AG04449 (cell line): ENCODE data around the gene SSX2IP.

Source experiments
- CTCF ChIA-PET: fragments of 350-600 bp; formaldehyde crosslinking; extraction: SDS; loops from one replicate; lab custom pipeline; 2021; ENCODE audit warnings: antibody characterized with exemption; lab: Yijun Ruan, JAX
- POLR2A ChIA-PET: fragments of 400-600, 350-600 bp; formaldehyde crosslinking; extraction: SDS; loops from one replicate; lab custom pipeline; 2020; ENCODE audit warnings: antibody characterized with exemption, inconsistent platforms; lab: Yijun Ruan, JAX
- DNase-seq: peaks from one replicate; pipeline ENCODE4 v3.0.0-alpha.2; 2010; ENCODE audit warnings: low read depth, low spot score
- H3K4me3 ChIP-seq: 2 replicates; pipeline ENCODE4 v1.5.1; 2011; ENCODE audit warnings: low read depth, mild to moderate bottlenecking, control low read depth, low read length
- TF ChIP-seq, protein P1 (sequence below): IDR thresholded peaks from one replicate; pipeline ENCODE4 v1.5.1; 2011; ENCODE audit warnings: mild to moderate bottlenecking, moderate library complexity, low read length, control low read depth, inconsistent platforms; ENCODE audit not compliant: insufficient read depth; ENCODE audit errors: missing control alignments

Gene SSX2IP

DNA sequence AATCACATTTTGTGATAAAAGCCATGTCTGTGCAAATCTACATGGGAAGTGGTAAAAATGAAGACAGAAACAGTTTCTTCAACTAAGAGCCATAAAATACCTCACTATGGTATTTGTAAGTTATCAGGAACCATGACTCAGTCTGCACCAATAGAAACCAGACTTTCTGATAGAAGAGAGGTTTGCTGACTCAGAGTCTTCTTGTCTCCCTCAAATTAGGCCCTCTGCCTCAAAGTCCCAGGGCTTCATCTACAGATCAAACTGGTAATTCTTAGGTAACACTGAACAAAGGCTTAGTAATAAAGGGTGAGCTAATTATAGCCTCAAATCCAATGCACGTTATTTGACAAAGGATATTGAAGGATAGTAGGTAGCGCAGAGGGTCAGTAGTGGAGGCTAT lies 30.9 kb upstream of the SSX2IP start:
- TF ChIP-seq, protein P1, sequence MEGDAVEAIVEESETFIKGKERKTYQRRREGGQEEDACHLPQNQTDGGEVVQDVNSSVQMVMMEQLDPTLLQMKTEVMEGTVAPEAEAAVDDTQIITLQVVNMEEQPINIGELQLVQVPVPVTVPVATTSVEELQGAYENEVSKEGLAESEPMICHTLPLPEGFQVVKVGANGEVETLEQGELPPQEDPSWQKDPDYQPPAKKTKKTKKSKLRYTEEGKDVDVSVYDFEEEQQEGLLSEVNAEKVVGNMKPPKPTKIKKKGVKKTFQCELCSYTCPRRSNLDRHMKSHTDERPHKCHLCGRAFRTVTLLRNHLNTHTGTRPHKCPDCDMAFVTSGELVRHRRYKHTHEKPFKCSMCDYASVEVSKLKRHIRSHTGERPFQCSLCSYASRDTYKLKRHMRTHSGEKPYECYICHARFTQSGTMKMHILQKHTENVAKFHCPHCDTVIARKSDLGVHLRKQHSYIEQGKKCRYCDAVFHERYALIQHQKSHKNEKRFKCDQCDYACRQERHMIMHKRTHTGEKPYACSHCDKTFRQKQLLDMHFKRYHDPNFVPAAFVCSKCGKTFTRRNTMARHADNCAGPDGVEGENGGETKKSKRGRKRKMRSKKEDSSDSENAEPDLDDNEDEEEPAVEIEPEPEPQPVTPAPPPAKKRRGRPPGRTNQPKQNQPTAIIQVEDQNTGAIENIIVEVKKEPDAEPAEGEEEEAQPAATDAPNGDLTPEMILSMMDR: no peak
- ChIA-PET CTCF (no interaction called here), POLR2A (no interaction called here)
- DNase-seq: no peak
- H3K4me3 ChIP-seq: no peak overlapping the region

DNA sequence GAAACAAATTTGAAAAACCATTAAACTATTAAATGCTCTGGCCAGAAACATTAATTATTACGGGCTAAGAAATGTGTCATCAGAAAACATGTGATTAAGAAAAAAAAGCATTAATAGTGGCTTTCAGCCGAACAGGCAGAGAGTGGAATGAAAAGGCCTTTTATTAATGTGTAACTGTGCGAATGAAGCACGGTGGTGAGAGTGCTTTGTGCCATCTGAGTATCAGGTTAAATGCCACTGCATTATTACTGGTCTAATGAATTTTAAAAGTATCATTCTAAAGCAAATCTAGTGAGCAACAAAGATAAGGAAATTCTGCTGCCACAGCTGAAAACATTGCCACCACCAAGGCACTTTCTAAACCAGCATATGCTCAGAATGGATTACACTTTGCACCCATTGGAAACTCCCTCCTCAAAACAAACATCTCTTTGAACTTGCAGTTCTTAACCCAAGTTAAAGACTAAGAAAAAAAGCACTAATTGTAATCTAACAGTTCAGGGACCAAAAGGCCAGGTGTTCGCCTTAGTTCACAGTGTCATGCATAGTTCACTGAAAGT lies 30.0 kb upstream of the SSX2IP start:
- no peak overlapping the region for H3K4me3 ChIP-seq
- POLR2A ChIA-PET: interaction anchor here (0.6 kb wide), 1 partner anchor 66 kb away, joined by 4 read pairs; no protein-coding TSS in a partner anchor
- TF ChIP-seq, protein P1: no peak
- DNase-seq: no peak
- CTCF ChIA-PET: interaction anchor here (0.6 to 0.9 kb wide), 2 partner anchors 12 to 215 kb away, joined by 3 read pairs; no protein-coding TSS in a partner anchor

DNA sequence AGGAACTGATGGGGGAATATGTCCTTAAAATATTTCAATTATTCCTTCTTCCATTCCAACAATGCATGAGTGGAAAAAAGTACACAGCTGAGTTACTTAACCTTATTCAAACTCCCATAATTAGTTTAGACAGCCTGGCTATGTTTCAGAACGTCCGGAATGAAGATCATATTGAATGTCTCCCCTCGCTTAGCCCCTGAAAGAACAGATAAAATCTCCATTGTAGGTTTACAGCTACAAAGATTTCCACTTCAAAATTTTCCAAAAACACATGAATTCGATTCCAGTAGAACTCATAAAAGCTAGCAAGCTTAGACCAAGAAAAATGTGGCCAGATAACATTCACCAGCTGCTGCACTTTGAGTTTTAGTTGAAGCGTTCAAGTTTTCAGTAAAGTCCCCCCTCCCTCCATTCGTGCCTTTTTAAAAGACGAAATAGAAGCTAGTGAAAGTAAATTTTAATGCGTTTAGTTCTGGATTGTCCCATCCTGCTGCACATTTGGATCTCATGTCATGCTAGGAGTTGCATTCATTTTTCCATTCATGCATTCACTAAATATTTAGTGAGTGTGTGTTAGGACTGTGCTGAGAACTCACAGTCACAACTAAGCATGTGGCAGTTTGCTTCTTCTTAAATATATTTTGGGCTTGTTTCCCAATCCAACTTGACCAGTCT lies 29.4 kb upstream of the SSX2IP start:
- DNase-seq: no peak
- CTCF ChIA-PET: interaction anchor here (0.9 to 1.1 kb wide), 2 partner anchors 12 to 32 kb away, joined by 3 read pairs; no protein-coding TSS in a partner anchor
- H3K4me3 ChIP-seq: no peak overlapping the region
- POLR2A ChIA-PET: interaction anchor here (0.6 kb wide), 1 partner anchor 65 kb away, joined by 4 read pairs; no protein-coding TSS in a partner anchor
- TF ChIP-seq, protein P1: no peak

DNA sequence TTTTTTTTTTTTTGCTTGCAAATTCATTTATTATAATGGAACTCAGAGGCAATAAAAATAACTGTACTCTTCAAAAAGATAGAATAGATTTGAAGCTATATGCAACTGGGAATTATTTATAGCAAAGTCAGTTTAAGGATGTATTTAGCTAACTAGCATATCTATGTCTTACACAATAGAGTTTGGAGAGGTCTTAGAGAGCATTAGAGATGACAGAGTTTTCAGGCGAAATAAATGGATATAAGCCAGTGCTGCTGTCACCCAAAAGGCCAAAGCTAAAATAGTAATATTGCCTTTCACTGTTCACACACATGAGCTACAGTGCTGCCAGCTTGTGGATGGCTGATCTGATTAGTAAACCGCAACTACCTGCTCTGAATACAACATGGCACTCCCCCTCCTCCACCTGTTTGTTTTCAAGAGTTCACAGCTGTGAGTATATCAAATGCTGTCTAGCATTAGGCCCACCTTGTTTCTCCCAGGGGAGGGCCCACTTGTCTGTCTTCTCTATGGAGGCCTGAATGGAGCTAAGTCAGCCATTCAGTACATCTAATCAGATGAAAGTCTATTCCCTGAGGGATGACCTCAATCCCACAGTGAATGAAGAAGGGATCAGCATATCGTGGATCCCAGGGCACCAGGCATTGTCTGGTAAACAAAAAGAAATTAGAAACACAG lies 25.2 kb upstream of the SSX2IP start:
- no peak overlapping the region for H3K4me3 ChIP-seq
- ChIA-PET POLR2A (no interaction called here), CTCF (interaction anchor here (1.5 kb wide), 1 partner anchor 12 kb away, joined by 4 read pairs; no protein-coding TSS in a partner anchor)
- no peak for DNase-seq
- TF ChIP-seq, protein P1: no peak

DNA sequence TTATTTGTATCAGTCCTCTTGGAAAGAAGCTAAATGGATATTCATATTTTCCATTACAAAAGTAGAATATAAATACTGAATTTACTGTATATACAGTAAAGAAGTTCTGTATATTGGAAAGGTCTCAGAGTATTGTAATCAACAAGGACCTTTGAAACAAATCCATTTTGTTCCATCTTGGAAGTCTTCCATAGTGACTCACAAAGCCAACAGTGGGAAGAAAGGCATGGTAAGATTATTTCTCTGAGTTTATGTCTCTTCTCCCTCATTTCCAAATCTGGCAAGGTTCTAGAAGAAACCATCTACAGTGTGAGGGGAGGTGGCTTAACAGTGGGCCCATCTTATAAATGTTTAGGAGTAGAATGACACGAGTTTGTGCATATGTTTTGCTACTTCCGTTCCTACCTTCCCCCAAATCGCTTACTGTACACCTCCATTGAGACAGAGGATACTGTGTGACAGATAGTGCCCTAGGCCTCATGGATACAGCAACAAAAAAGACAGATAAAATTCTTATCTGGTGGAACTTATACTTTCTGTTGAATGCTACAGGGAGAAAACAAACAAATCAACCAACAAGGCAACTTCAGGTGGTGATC lies 22.1 kb upstream of the SSX2IP start:
- POLR2A ChIA-PET: no interaction called here
- CTCF ChIA-PET: no interaction called here
- no peak for DNase-seq
- H3K4me3 ChIP-seq: no peak overlapping the region
- TF ChIP-seq, protein P1: no peak
